ENCODE results near the gene SHE. TPM values are rescaled to one million over a fixed set of nuclear protein-coding genes. Genes with fewer than 3 reads are reported as not detected.
"Not testable (repeated sequence)": the region's sequence is repeated elsewhere in the genome, so short reads cannot be mapped to it uniquely, and the experiment has no call there.

The SHE gene
- total RNA-seq, 2 donors from 2014 or later = 13.5 to 21.4 TPM

- peak; percentile 29 for DNase-seq
- intact Hi-C loops (cut with DNase I) = no loop called here
- ATAC-seq = peak; percentile 79 to 95
Measured at GRCh38 chr1:154520333-154520732, 18.1 kb upstream of the SHE start.

GRCh38 chr1:154519591-154519991, 17.4 kb upstream of the SHE start:
- DNase-seq (peak; percentile 33), ATAC-seq (peak; percentile 42 to 81)
- intact Hi-C loops (cut with DNase I) = no loop called here

GRCh38 chr1:154517661-154518060, 15.4 kb upstream of the SHE start:
- ATAC-seq (no peak), DNase-seq (no peak)
- intact Hi-C loops (cut with DNase I) = no loop called here

GRCh38 chr1:154514066-154514553, 11.9 kb upstream of the SHE start:
- no peak for ATAC-seq
- intact Hi-C loops (cut with DNase I) = no loop called here
- DNase-seq = no peak

GRCh38 chr1:154512760-154513159, 10.5 kb upstream of the SHE start:
- DNase-seq (no peak), ATAC-seq (no peak)
- intact Hi-C loops (cut with DNase I) = no loop called here

GRCh38 chr1:154503898-154504297, 1.7 kb upstream of the SHE start:
- DNase-seq = no peak
- ATAC-seq = no peak
- intact Hi-C loops (cut with DNase I) = no loop called here

DNA sequence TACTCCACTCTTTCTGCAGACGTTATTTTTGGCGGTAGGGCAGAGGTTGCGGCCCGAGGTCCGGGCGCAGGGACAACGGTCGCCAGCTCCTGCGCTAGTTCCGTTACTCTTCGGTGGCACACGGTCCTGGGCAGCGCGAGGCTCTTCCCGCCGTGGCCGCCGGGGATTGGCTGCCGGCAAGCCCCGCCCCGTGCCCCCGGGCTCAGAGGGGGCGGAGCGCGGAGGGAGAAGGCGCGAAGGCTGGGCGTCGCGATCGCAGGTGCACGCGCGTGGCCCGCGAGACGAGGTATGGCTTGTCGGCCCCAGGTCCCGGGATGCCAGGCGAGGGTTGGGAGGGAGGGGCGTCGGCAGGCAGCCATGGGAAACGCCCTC, 518 bp upstream of the SHE start:
- intact Hi-C loops (cut with DNase I) = no loop called here
- peak; percentile 25 to 49 for ATAC-seq
- DNase-seq = no peak

DNA sequence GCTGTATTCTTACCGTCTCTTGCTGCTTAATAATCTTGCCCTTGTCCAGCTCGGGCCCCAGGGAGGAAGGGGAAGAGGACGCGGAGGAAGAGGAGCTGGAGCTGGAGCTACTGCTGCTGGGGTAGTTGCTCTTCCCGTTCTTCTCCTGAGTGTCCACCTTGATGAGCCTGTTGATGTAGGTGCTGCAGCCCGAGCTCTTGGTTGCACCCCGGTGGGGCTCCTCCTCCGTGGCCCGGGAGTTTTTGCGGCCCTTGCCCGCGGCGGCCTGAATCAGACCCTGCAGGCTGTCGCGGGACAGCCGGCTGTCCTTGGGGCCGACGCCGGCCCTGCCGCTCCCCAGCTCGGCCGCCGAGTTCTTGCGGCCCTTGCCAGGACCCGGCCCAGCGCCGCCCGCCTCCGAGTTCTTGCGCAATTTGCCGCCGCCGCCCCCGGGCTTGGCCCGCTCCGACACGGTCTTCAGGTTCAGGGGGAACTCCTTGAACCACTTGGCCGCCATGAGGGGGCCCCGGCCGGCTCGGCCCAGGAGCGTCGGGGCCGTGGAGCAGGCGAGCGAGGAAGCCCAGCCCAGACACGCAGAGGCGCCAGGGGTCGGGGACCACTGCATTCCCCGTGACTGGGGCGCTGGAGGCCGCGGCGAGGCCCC, 668 bp downstream of the SHE start:
- ATAC-seq = peak; percentile 76 to 81
- intact Hi-C loops (cut with DNase I) = no loop called here
- DNase-seq = peak; percentile 82

DNA sequence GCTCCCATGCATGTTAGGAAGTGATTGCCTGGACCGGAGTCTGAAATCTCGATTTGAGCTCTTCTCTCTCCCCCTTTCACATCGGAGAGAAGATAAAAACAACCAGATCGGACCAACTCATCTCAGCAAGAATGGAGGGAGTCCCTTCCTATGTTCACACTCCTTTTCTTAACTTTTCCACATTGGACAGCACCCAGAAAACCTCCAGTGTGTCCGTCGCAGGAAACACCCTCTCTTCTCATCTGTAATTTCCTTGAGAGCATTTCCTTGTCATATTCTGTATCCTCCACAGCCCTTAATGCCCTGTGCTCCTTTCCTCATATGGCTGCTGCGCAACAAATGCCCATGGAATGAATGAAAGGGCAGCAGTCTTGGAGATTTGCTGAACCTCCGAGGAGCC, 1.7 kb downstream of the SHE start:
- ATAC-seq = no peak
- intact Hi-C loops (cut with DNase I) = no loop called here
- no peak for DNase-seq

DNA sequence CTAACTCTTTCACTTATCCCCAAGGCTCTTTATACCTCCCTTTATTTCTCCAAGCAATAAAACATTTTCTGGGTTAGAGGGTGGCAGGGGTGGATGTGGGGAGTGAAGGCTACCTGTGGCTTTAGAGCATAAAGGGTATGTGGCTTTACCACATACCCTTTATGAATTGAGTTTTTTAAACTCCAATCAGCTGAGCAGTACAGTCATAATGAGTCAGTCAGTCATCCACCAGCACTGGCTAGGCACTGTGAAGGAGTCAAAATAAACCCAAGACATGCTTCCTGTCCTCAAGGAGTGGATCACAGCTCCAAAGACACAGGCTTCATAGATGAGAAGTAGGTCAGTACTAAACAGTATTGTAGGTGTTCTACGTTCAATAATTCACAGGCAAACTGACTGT, 2.8 kb downstream of the SHE start:
- ATAC-seq = no peak
- DNase-seq = no peak
- intact Hi-C loops (cut with DNase I) = no loop called here

GRCh38 chr1:154497026-154497806, 5.0 kb downstream of the SHE start:
- intact Hi-C loops (cut with DNase I) = no loop called here
- DNase-seq (peak; percentile 75), ATAC-seq (peak; percentile 28 to 54)

- intact Hi-C loops (cut with DNase I) = no loop called here
- DNase-seq (no peak), ATAC-seq (no peak)
Measured at GRCh38 chr1:154496383-154496782, 5.8 kb downstream of the SHE start.

DNA sequence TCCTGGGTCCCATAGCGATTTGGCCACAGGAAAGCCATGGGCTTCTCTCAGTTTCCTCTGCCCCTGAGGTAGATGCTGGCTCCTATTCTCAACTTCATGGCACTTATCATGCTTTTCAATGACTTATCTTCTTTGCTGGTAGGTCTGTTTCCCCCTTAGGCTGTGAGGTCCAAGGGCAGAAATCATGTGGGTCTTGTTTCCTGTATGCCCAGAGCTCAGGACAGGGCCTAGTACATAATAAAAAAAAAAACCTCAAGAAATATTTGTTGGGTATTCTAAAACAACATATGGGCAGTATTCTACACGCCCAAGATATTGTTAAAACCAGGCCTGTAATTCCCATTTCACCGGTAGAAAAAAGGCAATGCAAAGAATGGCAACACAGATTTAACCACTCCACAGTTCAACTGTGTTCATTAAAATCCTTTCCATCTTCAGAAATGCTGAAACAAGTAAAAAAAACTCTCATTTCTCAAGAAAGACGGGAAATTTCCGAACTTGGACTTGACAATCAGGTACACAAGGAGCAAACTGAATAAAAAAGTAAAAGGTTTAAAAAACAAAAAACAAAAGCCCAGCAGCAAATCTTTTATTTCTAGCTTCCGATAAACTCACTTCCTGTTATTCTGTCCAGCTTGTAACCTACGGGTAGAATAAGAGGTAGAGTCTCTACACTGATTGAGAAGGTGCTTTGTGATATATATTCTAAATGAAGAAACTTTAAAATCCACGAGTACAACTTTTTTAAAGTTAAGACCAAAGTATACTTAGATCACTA, 6.5 kb downstream of the SHE start:
- ATAC-seq = no peak

GRCh38 chr1:154493276-154493675, 8.9 kb downstream of the SHE start:
- peak; percentile 55 for DNase-seq
- peak; percentile 78 to 80 for ATAC-seq
- intact Hi-C loops (cut with DNase I) = no loop called here

More for the DNA sequence above, 6.5 kb downstream of the SHE start:
- DNase-seq = no peak
- intact Hi-C loops (cut with DNase I) = no loop called here

GRCh38 chr1:154492115-154492514, 10.1 kb downstream of the SHE start:
- no peak for ATAC-seq

DNA sequence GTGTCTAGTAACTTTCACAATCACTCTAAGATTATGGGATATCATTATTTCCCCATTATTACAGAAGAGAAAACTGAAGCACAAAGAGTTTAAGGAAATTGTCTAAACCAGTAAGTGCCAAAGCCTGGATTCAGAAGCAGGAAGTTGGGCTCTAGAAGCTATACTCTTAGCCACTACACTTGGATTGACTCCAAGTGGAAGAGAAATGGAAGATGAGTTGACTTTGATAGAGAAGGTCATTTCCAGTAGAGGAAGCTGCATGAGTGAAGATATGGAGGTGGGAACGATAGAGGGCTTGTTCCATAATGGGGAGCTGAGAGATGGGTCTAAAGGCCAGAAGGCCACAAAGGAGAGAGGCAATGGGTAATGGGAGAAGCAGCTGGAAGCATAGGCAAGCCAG, 11.9 kb downstream of the SHE start:
- DNase-seq (no peak), ATAC-seq (peak in 1 of 2 donors; percentile 20)
- intact Hi-C loops (cut with DNase I) = no loop called here

More at GRCh38 chr1:154492115-154492514, 10.1 kb downstream of the SHE start:
- intact Hi-C loops (cut with DNase I) = no loop called here
- DNase-seq = no peak

DNA sequence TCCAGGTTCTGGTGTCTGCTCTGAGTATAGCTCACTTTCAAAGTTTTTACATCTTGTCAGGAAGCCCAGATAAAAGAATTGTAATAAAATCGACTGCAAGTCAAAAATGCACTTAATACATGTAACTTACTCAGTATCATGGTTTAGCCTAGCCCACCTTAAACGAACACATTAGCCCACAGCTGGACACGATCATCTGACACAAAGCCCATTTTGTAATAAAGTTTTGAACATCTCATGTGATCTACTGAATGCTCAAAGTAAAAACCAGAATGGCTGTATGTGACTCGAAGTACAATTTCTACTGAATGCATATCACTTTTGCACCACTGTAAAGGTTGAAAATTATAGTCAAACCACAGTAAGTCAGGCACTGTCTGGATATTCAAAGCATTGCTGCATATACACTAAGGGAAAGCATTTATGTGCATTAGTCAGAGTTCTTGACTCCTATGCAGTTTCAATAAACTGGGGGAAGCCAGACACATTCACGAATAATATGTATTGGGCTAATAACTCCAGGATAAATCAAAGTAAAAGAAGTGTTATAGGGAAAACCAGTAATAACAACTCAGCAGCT, 12.4 kb downstream of the SHE start:
- no peak for DNase-seq
- intact Hi-C loops (cut with DNase I) = no loop called here
- no peak for ATAC-seq

- DNase-seq = no peak
- intact Hi-C loops (cut with DNase I) = no loop called here
- ATAC-seq = no peak
Measured at GRCh38 chr1:154488922-154489321, 13.3 kb downstream of the SHE start.

DNA sequence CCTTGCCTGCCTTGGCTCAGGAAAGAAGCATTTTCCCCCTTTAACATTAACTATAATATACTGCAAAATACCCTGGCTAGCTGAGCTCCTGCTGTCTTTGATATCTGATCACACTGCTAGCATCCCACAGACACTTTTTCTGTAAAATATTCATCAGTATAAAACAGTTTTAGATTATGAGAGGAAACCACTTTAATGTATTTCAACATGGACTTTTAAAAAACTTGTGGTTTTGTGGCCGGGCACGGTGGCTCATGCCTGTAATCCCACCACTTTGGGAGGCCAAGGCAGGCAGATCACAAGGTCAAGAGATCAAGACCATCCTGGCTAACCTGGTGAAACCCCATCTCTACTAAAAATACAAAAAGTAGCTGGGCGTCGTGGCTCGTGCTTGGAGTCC, 15.5 kb downstream of the SHE start:
- DNase-seq; ATAC-seq; intact Hi-C loops (cut with DNase I): not testable (repeated sequence)
